Measurements from ENCODE around the gene ZG16B. TPM values are rescaled to one million over a fixed set of nuclear protein-coding genes. Genes with fewer than 3 reads are reported as not detected.

ZG16B gene
- total RNA-seq, 1 experiment from 2014 or later, result not detected

DNA sequence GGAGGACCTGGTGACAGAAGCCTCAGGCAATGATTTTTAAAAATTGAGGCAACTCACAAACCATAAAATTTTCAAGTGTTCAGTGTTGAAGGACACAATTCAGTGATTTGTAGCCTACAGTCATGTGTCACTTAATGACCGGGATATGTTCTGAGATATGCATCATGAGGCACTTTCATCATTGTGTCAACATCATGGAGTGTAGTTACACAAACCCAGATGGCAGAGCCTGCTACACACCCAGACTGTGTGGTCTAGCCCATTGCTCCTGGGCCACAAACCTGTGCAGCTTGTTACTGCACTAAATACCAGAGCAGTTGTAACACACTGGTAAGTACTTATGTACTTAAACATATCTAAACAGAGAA lies 30.3 kb upstream of the ZG16B start:
- peak; percentile 61 for DNase-seq (ENCODE audit: low read depth)
- in situ Hi-C loops (cut with HindIII; ENCODE audit: low pct_unique_long_range_greater_than_20kb, low sequenced_read_pairs), result no loop called here

DNA sequence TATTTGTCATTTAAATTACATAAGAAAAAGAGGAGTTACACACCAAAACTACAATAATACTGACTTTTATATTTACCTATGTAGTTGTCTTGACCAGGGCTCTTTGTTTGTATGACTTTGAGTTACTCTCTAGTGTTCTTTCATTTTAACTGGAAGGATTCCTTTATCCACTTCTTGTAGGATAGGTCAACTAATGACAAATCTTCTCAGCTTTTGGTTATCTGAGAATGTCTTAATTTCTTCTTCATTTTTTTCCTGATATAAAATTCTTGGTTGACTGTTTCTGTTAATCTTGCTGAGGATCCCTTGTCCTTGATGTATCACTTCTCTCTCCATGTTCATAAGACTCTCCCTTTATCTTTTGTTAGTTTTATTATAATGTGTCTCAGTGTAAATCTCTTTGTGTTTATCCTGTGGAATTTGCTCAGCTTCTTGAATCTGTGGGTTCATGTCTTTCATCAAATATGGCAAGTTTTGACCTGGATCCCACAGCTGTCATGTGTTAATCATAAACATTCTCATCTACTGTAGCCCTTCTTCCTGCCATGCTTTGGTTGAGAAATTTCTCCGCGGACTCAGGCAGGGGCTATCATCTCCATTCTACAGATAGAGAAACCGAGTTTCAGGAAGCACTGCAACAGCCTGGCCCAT lies 26.4 kb upstream of the ZG16B start:
- in situ Hi-C loops (cut with HindIII; ENCODE audit: low pct_unique_long_range_greater_than_20kb, low sequenced_read_pairs), result no loop called here
- DNase-seq (ENCODE audit: low read depth), result no peak

DNA sequence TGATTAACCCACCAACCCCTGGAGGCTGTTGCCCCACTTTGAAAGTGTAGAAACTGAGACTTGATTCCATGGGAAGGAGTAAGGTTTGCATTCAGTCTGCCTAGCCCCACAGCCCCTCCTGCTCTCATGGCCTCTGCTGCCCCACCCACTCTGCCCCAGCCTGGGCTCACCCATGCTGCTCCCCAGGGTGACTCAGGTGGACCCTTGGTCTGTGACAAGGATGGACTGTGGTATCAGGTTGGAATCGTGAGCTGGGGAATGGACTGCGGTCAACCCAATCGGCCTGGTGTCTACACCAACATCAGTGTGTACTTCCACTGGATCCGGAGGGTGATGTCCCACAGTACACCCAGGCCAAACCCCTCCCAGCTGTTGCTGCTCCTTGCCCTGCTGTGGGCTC lies 25.4 kb upstream of the ZG16B start:
- in situ Hi-C loops (cut with HindIII; ENCODE audit: low pct_unique_long_range_greater_than_20kb, low sequenced_read_pairs), result no loop called here

DNA sequence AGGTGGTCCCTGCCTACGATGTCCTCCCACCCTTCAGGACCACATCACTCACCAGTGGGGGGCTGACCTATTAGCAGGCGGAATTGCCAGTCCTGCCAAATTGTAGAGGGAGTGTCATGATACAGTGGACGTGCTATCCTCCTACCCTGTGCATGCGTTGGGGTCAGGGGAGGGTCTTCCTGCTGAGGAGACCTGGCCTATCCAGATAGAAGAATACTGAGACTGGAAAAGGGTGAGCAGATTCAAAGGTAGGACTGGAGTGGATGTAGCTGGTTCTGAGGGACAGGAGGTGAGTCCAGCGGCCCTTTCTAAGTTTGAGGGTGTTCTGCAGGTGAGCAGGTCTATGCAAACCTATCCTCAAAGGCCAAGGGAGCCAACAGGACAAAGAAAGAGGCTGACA lies 23.8 kb upstream of the ZG16B start:
- in situ Hi-C loops (cut with HindIII; ENCODE audit: low pct_unique_long_range_greater_than_20kb, low sequenced_read_pairs), result no loop called here
- no peak for DNase-seq (ENCODE audit: low read depth)

More for the DNA sequence above, 25.4 kb upstream of the ZG16B start:
- DNase-seq (ENCODE audit: low read depth), result no peak

DNA sequence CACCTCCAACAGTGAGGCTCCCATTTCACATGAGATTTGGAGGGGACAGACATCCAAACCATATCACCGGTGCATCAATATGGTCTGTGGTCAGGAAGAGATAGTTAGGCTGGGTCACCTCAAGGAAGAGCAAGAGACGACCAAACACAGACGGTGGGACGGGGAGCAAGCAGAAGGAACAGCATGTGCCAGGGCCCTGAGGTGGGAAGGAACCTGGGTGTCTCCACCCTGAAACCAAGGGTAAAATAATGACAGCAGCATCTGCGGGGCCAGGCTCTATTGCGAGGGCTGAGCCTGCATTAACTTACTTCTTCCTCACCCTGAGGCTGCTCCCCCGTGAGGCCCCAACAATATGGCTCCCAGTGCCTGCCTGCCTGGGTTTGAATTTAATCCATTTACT lies 21.9 kb upstream of the ZG16B start:
- in situ Hi-C loops (cut with HindIII; ENCODE audit: low pct_unique_long_range_greater_than_20kb, low sequenced_read_pairs), result no loop called here
- DNase-seq (ENCODE audit: low read depth), result no peak

DNA sequence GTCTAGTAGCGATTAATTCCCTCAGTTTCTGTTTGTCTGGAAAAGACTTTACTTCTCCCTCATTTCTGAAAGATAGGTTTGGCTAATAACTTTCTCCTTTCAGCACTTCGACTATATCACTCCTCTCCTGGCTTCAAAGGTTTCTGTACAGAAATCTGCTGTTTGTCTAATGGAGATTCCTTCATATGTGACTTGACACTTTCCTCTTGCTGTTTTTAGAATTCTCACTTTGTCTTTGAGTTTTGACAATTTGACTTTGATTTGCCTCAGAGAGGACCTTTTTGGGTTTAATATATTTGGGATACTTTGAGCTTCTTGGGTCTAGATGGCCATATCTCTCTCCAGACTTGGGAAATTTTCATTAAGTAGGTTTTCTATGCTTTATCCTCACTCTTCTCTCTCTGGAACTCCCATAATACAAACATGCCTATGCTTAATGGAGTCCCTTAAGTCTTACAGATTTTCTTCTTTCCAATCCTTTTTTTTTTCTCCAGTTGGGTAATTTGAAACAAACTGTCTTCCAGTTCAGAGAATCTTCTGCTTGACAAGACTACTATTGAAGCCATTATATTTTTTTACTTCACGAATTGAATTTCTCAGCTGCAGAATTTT lies 20.8 kb upstream of the ZG16B start:
- in situ Hi-C loops (cut with HindIII; ENCODE audit: low pct_unique_long_range_greater_than_20kb, low sequenced_read_pairs), result no loop called here
- no peak for DNase-seq (ENCODE audit: low read depth)

DNA sequence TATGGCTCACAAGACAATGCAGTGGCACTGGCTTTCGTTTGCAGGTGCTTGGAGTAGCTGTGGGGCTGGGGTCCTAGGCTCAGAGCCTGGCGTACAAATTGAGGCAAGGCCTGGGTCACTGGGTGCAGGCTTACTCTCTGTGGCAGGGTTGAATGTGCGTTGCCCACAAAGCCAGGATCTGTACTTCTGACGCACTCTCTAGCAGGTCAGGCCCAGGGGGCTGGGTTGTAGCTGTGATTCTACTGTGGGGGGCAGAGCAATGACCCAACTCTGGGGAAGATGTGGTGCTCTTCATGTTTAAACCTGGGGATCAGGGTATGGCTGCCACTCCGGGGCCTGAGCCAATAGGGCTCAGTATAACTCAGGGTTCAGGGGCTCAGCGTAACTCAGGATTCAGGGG lies 19.5 kb upstream of the ZG16B start:
- no peak for DNase-seq (ENCODE audit: low read depth)
- in situ Hi-C loops (cut with HindIII; ENCODE audit: low pct_unique_long_range_greater_than_20kb, low sequenced_read_pairs), result no loop called here

DNA sequence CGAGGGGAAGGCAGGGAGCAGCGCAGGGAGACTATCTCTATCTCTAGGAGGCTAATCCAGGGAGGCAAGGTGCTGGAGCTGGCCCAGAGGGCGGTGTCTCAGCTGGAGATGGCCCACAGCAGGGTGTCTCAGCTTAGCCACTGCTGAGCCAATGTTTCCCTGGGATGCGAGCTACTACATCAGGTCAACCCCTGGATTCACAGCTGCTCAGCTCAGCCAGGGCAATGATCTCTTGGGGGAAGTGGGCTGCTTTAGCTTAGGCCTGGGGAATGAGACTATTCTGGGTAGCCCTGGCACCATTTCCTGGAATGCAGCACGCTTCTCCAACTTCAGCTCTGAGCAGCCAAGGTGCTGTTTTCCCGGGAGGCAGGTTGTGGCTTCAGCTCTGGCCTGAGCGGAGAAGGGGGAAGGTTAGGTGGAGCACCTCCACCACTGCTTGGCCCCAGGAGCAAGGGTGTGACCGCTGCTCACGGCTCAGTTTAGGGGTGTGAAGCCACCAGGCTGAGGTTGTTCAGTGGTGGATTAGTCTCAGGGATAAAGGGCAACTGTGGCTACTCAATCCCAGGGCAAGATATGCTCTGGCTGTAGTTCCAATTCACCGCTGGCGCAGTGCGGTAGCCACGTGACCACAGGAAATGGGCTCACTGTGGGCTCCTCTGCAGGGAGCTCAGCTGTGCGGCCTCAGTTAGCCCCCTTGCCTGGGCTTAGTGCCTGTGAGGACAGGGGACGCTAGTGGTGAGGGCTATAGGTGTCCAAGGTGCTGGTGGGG lies 18.2 kb upstream of the ZG16B start:
- DNase-seq (ENCODE audit: low read depth), result no peak
- in situ Hi-C loops (cut with HindIII; ENCODE audit: low pct_unique_long_range_greater_than_20kb, low sequenced_read_pairs), result no loop called here

DNA sequence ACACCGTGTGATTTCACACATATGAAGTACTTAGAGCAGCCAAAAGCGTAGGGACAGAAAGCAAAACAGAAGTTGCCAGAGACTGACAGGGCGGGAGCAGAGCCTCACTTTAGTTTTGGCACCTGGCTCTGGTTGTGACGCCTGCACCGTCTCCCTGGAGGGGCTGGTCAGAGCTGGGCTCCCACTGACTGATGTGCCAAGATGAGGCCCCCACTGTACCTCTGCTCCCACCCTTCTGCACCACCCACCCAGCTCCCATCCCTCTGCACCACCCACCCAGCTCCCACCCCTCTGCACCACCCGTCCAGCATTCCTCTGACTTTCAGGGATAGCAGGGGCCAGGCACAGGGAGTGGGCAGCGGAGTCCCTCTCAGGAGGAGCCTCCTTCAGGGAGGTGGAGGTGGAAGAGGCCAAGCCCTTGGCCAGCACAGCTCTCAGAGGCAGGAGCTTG lies 16.3 kb upstream of the ZG16B start:
- DNase-seq (ENCODE audit: low read depth), result no peak
- in situ Hi-C loops (cut with HindIII; ENCODE audit: low pct_unique_long_range_greater_than_20kb, low sequenced_read_pairs), result no loop called here

DNA sequence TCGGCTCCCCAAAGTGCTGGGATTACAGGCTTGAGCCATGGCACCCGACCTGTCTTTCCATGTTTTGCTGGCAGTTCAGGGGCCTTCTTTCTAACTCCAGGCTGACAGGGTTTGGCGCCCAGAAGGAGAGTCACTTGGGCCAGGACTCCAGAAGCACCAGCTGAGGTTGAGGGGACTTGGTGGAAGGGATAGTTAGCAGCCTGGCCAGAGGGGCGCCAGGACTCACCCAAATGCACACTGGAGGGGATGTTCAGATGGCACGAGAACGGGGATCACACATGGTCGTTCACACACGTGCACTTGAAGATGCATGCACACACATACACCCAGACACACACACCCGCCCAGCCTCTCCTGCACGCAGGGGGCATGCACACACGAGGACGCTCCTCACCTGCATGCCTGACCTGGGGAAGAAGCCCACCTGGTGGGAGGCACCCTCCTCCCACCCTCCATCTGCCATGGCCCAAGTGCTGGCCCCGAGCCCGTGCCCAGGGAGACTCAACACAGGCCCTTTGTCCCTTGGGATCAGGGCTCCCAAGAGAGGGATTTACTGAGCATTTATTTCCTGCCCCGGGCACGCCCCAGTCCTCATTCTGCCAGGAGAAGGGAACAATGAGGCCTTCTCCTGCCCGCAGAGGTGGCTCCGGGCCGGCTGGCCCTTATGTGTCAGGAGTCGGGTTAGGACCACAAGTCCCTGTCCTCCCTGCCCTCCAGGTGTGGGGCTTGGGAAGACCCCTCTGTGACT lies 15.4 kb upstream of the ZG16B start:
- in situ Hi-C loops (cut with HindIII; ENCODE audit: low pct_unique_long_range_greater_than_20kb, low sequenced_read_pairs), result no loop called here
- DNase-seq (ENCODE audit: low read depth), result no peak

DNA sequence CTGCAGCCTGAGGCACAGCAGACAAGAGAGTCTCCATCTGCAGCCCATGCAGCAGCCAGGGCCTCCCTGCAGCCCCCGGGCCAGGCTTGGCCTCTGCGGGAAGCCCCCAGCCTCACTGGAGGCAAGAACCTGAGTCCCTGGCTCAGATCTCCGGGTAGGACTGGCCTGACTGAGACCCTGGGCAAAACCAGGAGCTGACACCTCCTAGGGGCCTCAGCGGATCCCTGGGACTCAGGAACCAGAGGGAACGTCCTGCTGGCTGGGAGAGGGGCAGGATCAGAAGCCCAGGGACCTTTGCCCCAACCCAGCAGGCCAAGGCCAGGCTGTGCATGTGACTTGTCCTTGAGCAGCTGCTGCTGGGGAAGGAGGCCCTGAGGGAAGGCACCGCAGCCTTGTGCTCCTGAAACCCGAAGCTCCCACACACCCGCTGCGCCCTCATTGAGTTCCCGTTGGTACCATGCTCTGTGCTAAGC lies 14.8 kb upstream of the ZG16B start:
- in situ Hi-C loops (cut with HindIII; ENCODE audit: low pct_unique_long_range_greater_than_20kb, low sequenced_read_pairs), result no loop called here
- no peak for DNase-seq (ENCODE audit: low read depth)

DNA sequence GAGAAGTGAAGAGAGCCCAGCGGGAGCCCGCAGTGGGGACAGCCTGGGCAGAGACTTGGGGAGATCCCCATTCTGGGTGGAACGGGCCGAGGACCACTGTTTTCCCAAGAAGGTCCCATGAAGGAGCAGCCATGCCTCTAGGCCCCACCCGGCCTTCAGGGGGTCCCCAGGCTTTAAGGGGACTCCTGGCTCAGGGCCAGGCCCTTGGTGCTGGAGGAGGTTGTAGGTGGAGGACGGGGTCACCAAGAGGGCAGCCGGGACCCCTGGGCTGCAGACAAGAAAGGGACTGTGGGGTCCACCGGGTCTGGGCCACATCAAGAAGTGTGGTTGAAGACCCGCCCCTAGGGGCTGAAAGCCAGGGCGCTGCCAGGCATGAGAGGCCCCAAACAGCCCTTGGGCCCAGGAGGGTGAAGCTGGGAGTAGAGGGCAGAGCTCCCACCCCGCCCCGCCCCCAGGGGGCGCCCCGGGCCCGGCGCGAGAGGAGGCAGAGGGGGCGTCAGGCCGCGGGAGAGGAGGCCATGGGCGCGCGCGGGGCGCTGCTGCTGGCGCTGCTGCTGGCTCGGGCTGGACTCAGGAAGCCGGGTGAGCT lies 13.3 kb upstream of the ZG16B start, which contains the start of gene PRSS21:
Gene PRSS21 (plus strand): TSS at position 487 of the 589 bp plus-strand sequence. CDS start 32 bp downstream, at position 519.
- in situ Hi-C loops (cut with HindIII; ENCODE audit: low pct_unique_long_range_greater_than_20kb, low sequenced_read_pairs), result no loop called here

DNA sequence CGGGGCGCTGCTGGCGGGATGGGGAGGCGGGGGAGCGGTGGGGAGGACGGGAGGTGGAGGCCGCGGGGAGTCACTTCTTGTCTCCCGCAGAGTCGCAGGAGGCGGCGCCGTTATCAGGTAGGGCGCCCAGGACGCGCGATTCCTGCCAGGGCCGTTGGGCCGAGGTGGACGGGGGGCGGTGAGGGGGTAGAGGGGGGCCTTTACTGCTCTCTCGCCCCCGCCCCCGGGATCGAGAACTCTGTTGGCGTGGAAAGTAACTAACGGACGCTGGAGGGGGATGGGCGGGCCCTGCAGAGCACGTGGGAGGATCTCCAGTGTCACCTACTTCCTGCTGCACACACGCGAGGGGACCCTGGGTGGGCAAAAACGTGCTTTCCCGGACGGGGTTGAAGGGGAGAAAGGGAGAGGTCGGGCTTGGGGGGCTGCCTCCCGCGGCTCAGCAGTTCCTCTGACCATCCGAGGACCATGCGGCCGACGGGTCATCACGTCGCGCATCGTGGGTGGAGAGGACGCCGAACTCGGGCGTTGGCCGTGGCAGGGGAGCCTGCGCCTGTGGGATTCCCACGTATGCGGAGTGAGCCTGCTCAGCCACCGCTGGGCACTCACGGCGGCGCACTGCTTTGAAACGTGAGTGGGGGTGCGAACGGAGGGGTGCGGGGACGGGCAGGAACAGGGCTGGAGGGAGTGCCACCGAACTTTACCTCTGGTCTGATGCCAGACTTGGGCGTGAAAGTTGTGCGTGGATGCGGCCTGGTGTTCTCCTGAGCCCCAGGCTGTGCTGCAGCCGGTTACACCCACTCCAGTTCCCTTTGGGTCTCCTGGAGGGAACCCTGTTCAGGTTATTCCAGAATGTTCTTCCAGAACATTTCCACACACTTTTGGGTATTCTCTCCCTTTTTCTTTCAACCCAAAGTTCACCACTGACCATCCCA lies 12.5 kb upstream of the ZG16B start:
- no peak for DNase-seq (ENCODE audit: low read depth)
- in situ Hi-C loops (cut with HindIII; ENCODE audit: low pct_unique_long_range_greater_than_20kb, low sequenced_read_pairs), result no loop called here

More for the DNA sequence above, 13.3 kb upstream of the ZG16B start, which contains the start of gene PRSS21:
- DNase-seq (ENCODE audit: low read depth), result no peak

DNA sequence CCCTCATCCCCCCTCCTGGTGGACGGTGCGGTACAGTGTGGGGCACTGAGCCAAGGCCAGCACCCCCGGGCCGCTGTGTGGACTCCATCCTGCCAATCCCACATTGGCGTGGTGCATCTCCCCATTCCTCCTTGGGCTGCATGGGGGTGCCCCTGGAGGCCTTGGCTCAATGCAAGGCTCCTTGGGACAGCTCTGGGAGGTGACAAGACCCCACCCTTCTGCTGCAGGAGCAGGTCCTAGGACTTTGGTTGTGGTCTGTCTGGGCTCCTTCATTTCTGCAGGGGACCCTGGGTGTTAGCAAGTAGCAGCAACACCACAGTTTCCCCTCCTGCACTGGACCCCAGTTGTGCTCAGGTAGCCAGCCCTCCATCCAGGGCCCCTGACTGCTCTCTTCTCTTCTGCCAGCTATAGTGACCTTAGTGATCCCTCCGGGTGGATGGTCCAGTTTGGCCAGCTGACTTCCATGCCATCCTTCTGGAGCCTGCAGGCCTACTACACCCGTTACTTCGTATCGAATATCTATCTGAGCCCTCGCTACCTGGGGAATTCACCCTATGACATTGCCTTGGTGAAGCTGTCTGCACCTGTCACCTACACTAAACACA lies 11.7 kb upstream of the ZG16B start:
- in situ Hi-C loops (cut with HindIII; ENCODE audit: low pct_unique_long_range_greater_than_20kb, low sequenced_read_pairs), result no loop called here
- DNase-seq (ENCODE audit: low read depth), result no peak

DNA sequence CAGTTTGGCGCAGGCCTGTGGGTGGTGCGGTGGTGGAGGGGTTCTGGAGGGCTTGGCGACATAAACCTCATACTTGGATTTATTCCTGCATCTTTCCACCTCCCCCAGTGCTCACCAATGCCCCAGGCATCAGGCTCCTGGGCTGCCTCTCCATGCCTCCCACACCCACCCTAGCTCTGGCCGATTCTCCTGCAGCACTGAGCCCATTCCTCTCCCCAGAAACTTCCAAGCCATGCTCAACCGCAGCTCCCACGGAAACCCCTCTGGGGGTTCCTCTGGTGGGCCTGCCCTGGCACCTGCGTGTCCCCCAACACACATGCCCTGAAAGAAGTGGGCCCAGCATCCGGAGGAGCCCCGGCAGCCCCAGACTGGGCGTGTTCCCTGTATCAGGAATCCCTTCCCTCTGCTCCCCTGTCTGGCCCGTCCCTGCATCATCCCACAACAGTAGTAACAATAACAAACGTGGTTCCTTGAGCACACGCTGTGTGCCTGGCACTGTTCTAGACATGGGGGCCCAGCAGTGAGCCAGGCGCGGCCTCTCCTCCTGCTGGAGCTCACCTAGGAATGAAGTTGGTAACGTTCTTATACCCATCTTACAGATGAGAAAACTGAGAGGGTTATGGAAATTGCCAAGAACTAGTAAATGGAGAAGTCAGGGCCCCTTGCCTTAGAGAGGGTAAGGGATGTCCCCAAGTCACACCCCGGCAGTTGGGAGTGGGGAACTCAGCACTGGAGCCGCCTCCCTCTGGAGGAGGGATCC lies 10.7 kb upstream of the ZG16B start:
- DNase-seq (ENCODE audit: low read depth), result no peak
- in situ Hi-C loops (cut with HindIII; ENCODE audit: low pct_unique_long_range_greater_than_20kb, low sequenced_read_pairs), result no loop called here

Data from Caki2 (cell line).